Measurements from ENCODE around the gene FBXW8.

GRCh38 chr12:116977465-116978380 is 67.0 kb downstream of the FBXW8 start:
- TF ChIP-seq POLR2A (IDR thresholded peaks at IDR 0.05) (no peak), CTCF (IDR thresholded peaks at IDR 0.05) (no peak), POLR2AphosphoS5 (IDR thresholded peaks at IDR 0.05; ENCODE audit: insufficient read depth in 1 of 2, low read depth in 1 of 2) (no peak)

Data from vagina (tissue), 2 donors.